RWPE2 (cell line): ENCODE data around the gene ZFPL1.
A peak's percentile ranks its signal among the peaks of the same experiment; 100 is the strongest.

Experiments used
- ATAC-seq: fragments of 200-7000 bp; cut with Tn5 transposase; 3 replicates; pipeline ENCODE4 v1.9.1; 2021; ENCODE audit warnings: low read depth
- DNase-seq: peaks from one replicate; pipeline ENCODE4 v3.0.0-alpha.2; 2020; ENCODE audit warnings: low spot score
- H3K27ac ChIP-seq: fragments of 450-650 bp; 2 replicates; pipeline ENCODE4 v1.5.1; 2017; ENCODE audit warnings: mild to moderate bottlenecking; ENCODE audit not compliant: poor library complexity, severe bottlenecking
- H3K27me3 ChIP-seq: fragments of 250-450 bp; sonication (Bioruptor Pico); 2 replicates; pipeline ENCODE4 v1.5.1; 2021; ENCODE audit warnings: mild to moderate bottlenecking, moderate library complexity; ENCODE audit not compliant: insufficient read depth, poor library complexity, severe bottlenecking
- H3K36me3 ChIP-seq: fragments of 250-450 bp; sonication (Bioruptor Pico); 2 replicates; pipeline ENCODE4 v1.5.1; 2020; ENCODE audit warnings: low read depth, mild to moderate bottlenecking, moderate library complexity
- H3K4me1 ChIP-seq: fragments of 250-450 bp; sonication (Bioruptor Pico); 2 replicates; pipeline ENCODE4 v1.5.1; 2021; ENCODE audit warnings: mild to moderate bottlenecking, moderate library complexity; ENCODE audit not compliant: insufficient read depth, poor library complexity, severe bottlenecking
- H3K4me3 ChIP-seq: fragments of 250-450 bp; sonication (Bioruptor Pico); 2 replicates; pipeline ENCODE4 v1.5.1; 2021; ENCODE audit warnings: mild to moderate bottlenecking, moderate library complexity; ENCODE audit not compliant: severe bottlenecking
- H3K9me3 ChIP-seq: fragments of 250-450 bp; sonication (Bioruptor Pico); 2 replicates; pipeline ENCODE4 v1.5.1; 2021; ENCODE audit warnings: mild to moderate bottlenecking, moderate library complexity; ENCODE audit not compliant: severe bottlenecking
- CTCF ChIP-seq: fragments of 450-650 bp; IDR thresholded peaks from one replicate; pipeline ENCODE4 v1.5.1; 2017; ENCODE audit warnings: mild to moderate bottlenecking, moderate library complexity; ENCODE audit not compliant: poor library complexity, severe bottlenecking

The ZFPL1 gene

GRCh38 chr11:65119670-65119995, 35.6 kb downstream of the ZFPL1 start:
- Histone ChIP-seq H3K4me1 (peaks cover 13% of the 10 kb centered on the region), H3K27ac (no peak overlapping the region), H3K27me3 (no peaks in the 10 kb centered on the region), H3K36me3 (peaks cover 66% of the 10 kb centered on the region), H3K4me3 (no peak overlapping the region), H3K9me3 (no peaks in the 10 kb centered on the region)
- DNase-seq (no peak), ATAC-seq (no peak)
- TF ChIP-seq CTCF: no peak

- ATAC-seq: no peak
- H3K4me1 ChIP-seq: peaks cover 13% of the 10 kb centered on the region
- no peak for DNase-seq
- H3K4me3 ChIP-seq: peak overlapping the region; percentile 80
- no peaks in the 10 kb centered on the region for H3K9me3 ChIP-seq
- no peak for TF ChIP-seq CTCF
- H3K27ac ChIP-seq: peak overlapping the region; percentile 66
- peaks cover 73% of the 10 kb centered on the region for H3K36me3 ChIP-seq
- H3K27me3 ChIP-seq: no peaks in the 10 kb centered on the region
Measured at GRCh38 chr11:65120831-65121230, 36.8 kb downstream of the ZFPL1 start.

- Histone ChIP-seq H3K4me3 (peak overlapping the region; percentile 80), H3K36me3 (peaks cover 73% of the 10 kb centered on the region), H3K4me1 (peaks cover 9% of the 10 kb centered on the region), H3K27ac (peak overlapping the region; percentile 66), H3K27me3 (no peaks in the 10 kb centered on the region), H3K9me3 (no peaks in the 10 kb centered on the region)
- DNase-seq (no peak), ATAC-seq (no peak)
- TF ChIP-seq CTCF: no peak
Measured at GRCh38 chr11:65121447-65121864, 37.4 kb downstream of the ZFPL1 start.

- peaks cover 79% of the 10 kb centered on the region for H3K36me3 ChIP-seq
- H3K4me1 ChIP-seq: peaks cover 8% of the 10 kb centered on the region
- TF ChIP-seq CTCF: no peak
- H3K4me3 ChIP-seq: peak within 1 kb of the TSS; percentile 80
- H3K27ac ChIP-seq: peak within 1 kb of the TSS; percentile 66
- H3K9me3 ChIP-seq: no peaks in the 10 kb centered on the region
- peak; percentile 98 for DNase-seq
- ATAC-seq: peak; percentile 81
- no peaks in the 10 kb centered on the region for H3K27me3 ChIP-seq
Measured at GRCh38 chr11:65121865-65122696, 38.1 kb downstream of the ZFPL1 start, which contains the start of the genes FAU and MRPL49. TSS of gene FAU (minus strand) at chr11:65122134. CDS start at chr11:65121813, 321 bp downstream. TSS of gene MRPL49 (plus strand) at chr11:65122321. CDS start at chr11:65122347, 26 bp downstream.

GRCh38 chr11:65124480-65125196, 40.6 kb downstream of the ZFPL1 start:
- Histone ChIP-seq H3K4me1 (peaks cover 8% of the 10 kb centered on the region), H3K36me3 (peaks cover 82% of the 10 kb centered on the region)
- no peak for ATAC-seq

More at GRCh38 chr11:65124480-65125196, 40.6 kb downstream of the ZFPL1 start:
- Histone ChIP-seq H3K27ac (no peak overlapping the region), H3K27me3 (no peaks in the 10 kb centered on the region), H3K4me3 (no peak overlapping the region), H3K9me3 (no peaks in the 10 kb centered on the region)
- DNase-seq: no peak
- no peak for TF ChIP-seq CTCF
